Esophagus (tissue), 2 donors: ENCODE data around the gene FANCG. TPM values are rescaled to one million over a fixed set of nuclear protein-coding genes. Genes with fewer than 3 reads are reported as not detected.
A peak's percentile ranks its signal among the peaks of the same experiment; 100 is the strongest.

ENCODE experiments used
- H3K27ac ChIP-seq, 2 donors: one replicate each; pipeline ENCODE4 v1.5.1; 2013; ENCODE audit warnings: low read depth in 2 of 2, mild to moderate bottlenecking in 2 of 2, inconsistent platforms in 1 of 2, low read length in 1 of 2, moderate library complexity in 1 of 2
- H3K27me3 ChIP-seq, 2 donors: one replicate each; pipeline ENCODE4 v1.6.1; 2013; ENCODE audit warnings: low read length in 2 of 2, control low read depth in 1 of 2, mild to moderate bottlenecking in 1 of 2; ENCODE audit not compliant: insufficient read depth in 2 of 2, control insufficient read depth in 1 of 2
- H3K36me3 ChIP-seq, 2 donors: one replicate each; pipeline ENCODE4 v1.6.1; 2013; ENCODE audit warnings: low read length in 1 of 2; ENCODE audit not compliant: control insufficient read depth in 2 of 2, insufficient read depth in 2 of 2
- H3K4me1 ChIP-seq, 2 donors: one replicate each; pipeline ENCODE4 v1.6.1; 2013; ENCODE audit warnings: low read length in 1 of 2; ENCODE audit not compliant: control insufficient read depth in 2 of 2, insufficient read depth in 2 of 2
- H3K4me3 ChIP-seq, 2 donors: one replicate each; pipeline ENCODE4 v1.5.1; 2013; ENCODE audit warnings: low read length in 2 of 2, mild to moderate bottlenecking in 2 of 2, low read depth in 1 of 2, moderate library complexity in 1 of 2
- H3K9me3 ChIP-seq, 2 donors: one replicate each; pipeline ENCODE4 v1.6.1; 2013; ENCODE audit warnings: mild to moderate bottlenecking in 2 of 2, low read depth in 1 of 2, low read length in 1 of 2, moderate library complexity in 1 of 2; ENCODE audit not compliant: control insufficient read depth in 2 of 2, insufficient read depth in 1 of 2
- WGBS, 2 donors: extraction: QIAGEN DNeasy Blood & Tissue Kit; methylation state at CpG; one replicate each; pipeline ENCODE4 v1.1.7; 2013; 5-methylcytosine and 5-hydroxymethylcytosine counted together
- polyA plus RNA-seq, 2 donors: library from polyadenylated mRNA; stranded (reverse); fragments of 200-250 nt; gene quantifications; one replicate each; pipeline ENCODE4 v1.2.3, GENCODE V29; 2013
- donor health status: healthy with polysubstance abuse.
- donor health status: Bipolar disorder and iron deficiency.

The FANCG gene
- polyA plus RNA-seq, 2 donors: 14.7 to 24.5 TPM

- no peaks in the 10 kb centered on the region for H3K27me3 ChIP-seq
- no peak overlapping the region for H3K27ac ChIP-seq
- WGBS, 2 donors: 53 to 77% methylated on average over 5 of the region's 5 CpGs
- no peak overlapping the region for H3K4me3 ChIP-seq
- no peaks in the 10 kb centered on the region for H3K4me1 ChIP-seq
- H3K36me3 ChIP-seq: peaks cover 17 to 24% of the 10 kb centered on the region in 2 donors
- H3K9me3 ChIP-seq: no peaks in the 10 kb centered on the region
Measured at GRCh38 chr9:35054185-35054835, 25.4 kb downstream of the FANCG start.

GRCh38 chr9:35051069-35051967, 28.4 kb downstream of the FANCG start:
- 83 to 84% methylated on average over 7 of the region's 7 CpGs for WGBS, 2 donors
- H3K9me3 ChIP-seq: no peaks in the 10 kb centered on the region
- H3K4me1 ChIP-seq: no peaks in the 10 kb centered on the region
- peaks cover 6 to 7% of the 10 kb centered on the region in 2 donors for H3K36me3 ChIP-seq
- H3K4me3 ChIP-seq: no peak overlapping the region
- no peaks in the 10 kb centered on the region for H3K27me3 ChIP-seq
- peak overlapping the region in 1 of 2 donors; percentile 13 for H3K27ac ChIP-seq

GRCh38 chr9:35048511-35048910, 31.2 kb downstream of the FANCG start:
- Histone ChIP-seq H3K36me3 (peaks cover 2% of the 10 kb centered on the region in 2 donors), H3K4me1 (no peaks in the 10 kb centered on the region), H3K9me3 (no peaks in the 10 kb centered on the region), H3K4me3 (no peak overlapping the region), H3K27ac (no peak overlapping the region), H3K27me3 (no peaks in the 10 kb centered on the region)
- 96 to 97% methylated on average over 6 of the region's 6 CpGs for WGBS, 2 donors

- Histone ChIP-seq H3K36me3 (peaks cover 0 to 7% of the 10 kb centered on the region in 2 donors), H3K9me3 (no peaks in the 10 kb centered on the region), H3K4me1 (no peaks in the 10 kb centered on the region), H3K27me3 (no peaks in the 10 kb centered on the region), H3K4me3 (no peak overlapping the region), H3K27ac (no peak overlapping the region)
- 87 to 89% methylated on average over 3 of the region's 3 CpGs for WGBS, 2 donors
Measured at GRCh38 chr9:35044071-35044470, 35.7 kb downstream of the FANCG start.

- Histone ChIP-seq H3K9me3 (no peaks in the 10 kb centered on the region), H3K36me3 (peaks cover 0 to 7% of the 10 kb centered on the region in 2 donors), H3K27ac (no peak overlapping the region), H3K4me1 (no peaks in the 10 kb centered on the region), H3K4me3 (no peak overlapping the region), H3K27me3 (no peaks in the 10 kb centered on the region)
- WGBS, 2 donors: 92 to 93% methylated on average over 6 of the region's 6 CpGs
Measured at GRCh38 chr9:35042891-35043545, 36.7 kb downstream of the FANCG start.

GRCh38 chr9:35042081-35042604, 37.6 kb downstream of the FANCG start:
- H3K36me3 ChIP-seq: peaks cover 0 to 7% of the 10 kb centered on the region in 2 donors
- no peaks in the 10 kb centered on the region for H3K4me1 ChIP-seq
- no peaks in the 10 kb centered on the region for H3K9me3 ChIP-seq
- no peak overlapping the region for H3K4me3 ChIP-seq
- H3K27me3 ChIP-seq: no peaks in the 10 kb centered on the region
- 83 to 92% methylated on average over 3 of the region's 3 CpGs for WGBS, 2 donors
- H3K27ac ChIP-seq: no peak overlapping the region

- 42 to 49% methylated on average over 48 of the region's 48 CpGs for WGBS, 2 donors
- peak overlapping the region in 1 of 2 donors; percentile 9 for H3K27ac ChIP-seq
- no peak overlapping the region for H3K4me3 ChIP-seq
Measured at GRCh38 chr9:35035851-35036701, 43.7 kb downstream of the FANCG start.

GRCh38 chr9:35033101-35033500, 46.6 kb downstream of the FANCG start:
- Histone ChIP-seq H3K27me3 (no peaks in the 10 kb centered on the region), H3K4me1 (peaks cover 0 to 3% of the 10 kb centered on the region in 2 donors), H3K27ac (no peak overlapping the region), H3K4me3 (no peak overlapping the region), H3K36me3 (no peaks in the 10 kb centered on the region), H3K9me3 (no peaks in the 10 kb centered on the region)
- 92% methylated on average over 2 of the region's 2 CpGs for WGBS, 2 donors

More at GRCh38 chr9:35035851-35036701, 43.7 kb downstream of the FANCG start:
- no peaks in the 10 kb centered on the region for H3K36me3 ChIP-seq
- H3K4me1 ChIP-seq: peaks cover 0 to 3% of the 10 kb centered on the region in 2 donors
- no peaks in the 10 kb centered on the region for H3K27me3 ChIP-seq
- no peaks in the 10 kb centered on the region for H3K9me3 ChIP-seq

- Histone ChIP-seq H3K4me3 (no peak overlapping the region), H3K4me1 (no peaks in the 10 kb centered on the region), H3K27me3 (no peaks in the 10 kb centered on the region), H3K27ac (no peak overlapping the region), H3K36me3 (no peaks in the 10 kb centered on the region), H3K9me3 (no peaks in the 10 kb centered on the region)
- 56 to 63% methylated on average over 2 of the region's 2 CpGs for WGBS, 2 donors
Measured at GRCh38 chr9:35029852-35030251, 49.9 kb downstream of the FANCG start.
